ENCODE data around the gene RNF152.
A peak's percentile ranks its signal among the peaks of the same experiment; 100 is the strongest.

RNF152 gene

GRCh38 chr18:61893309-61893970 lies 633 bp upstream of the RNF152 start:
- H3F3A ChIP-seq (ENCODE audit: insufficient read depth, low read length): no peaks in the 10 kb centered on the region
- peak overlapping the region; percentile 52; the same call in 1 of the 2 replicates for H3K9ac ChIP-seq (ENCODE audit: low read length)
- H2AFZ ChIP-seq (ENCODE audit: low read length): no peak overlapping the region
- no peaks in the 10 kb centered on the region for H3K9me2 ChIP-seq (ENCODE audit: low read depth, low read length)
- no peaks in the 10 kb centered on the region for H3K9me3 ChIP-seq (ENCODE audit: low read length)
- no peak overlapping the region for H3K27ac ChIP-seq (ENCODE audit: low read depth, low read length, poor library complexity, severe bottlenecking)
- no peaks in the 10 kb centered on the region for H3K36me3 ChIP-seq (ENCODE audit: insufficient read depth, low read length)
- peak overlapping the region; percentile 88 for H3K4me2 ChIP-seq (ENCODE audit: low read length)
- peaks cover 7% of the 10 kb centered on the region for H3K4me1 ChIP-seq (ENCODE audit: insufficient read depth, low read length, severe bottlenecking)
- H4K20me1 ChIP-seq (ENCODE audit: insufficient read depth, low read length): no peaks in the 10 kb centered on the region
- TF ChIP-seq EZH2 (IDR thresholded peaks at IDR 0.05; ENCODE audit: borderline replicate concordance, low read length): no peak
- no peak for TF ChIP-seq CTCF (IDR thresholded peaks at IDR 0.05; ENCODE audit: low read length)
- no peaks in the 10 kb centered on the region for H3K27me3 ChIP-seq (ENCODE audit: insufficient read depth, low read length)
- no peaks in the 10 kb centered on the region for H3K79me2 ChIP-seq (ENCODE audit: insufficient read depth, low read length)
- peak overlapping the region; percentile 67 for H3K4me3 ChIP-seq (ENCODE audit: low read depth, low read length, poor library complexity, severe bottlenecking)

- Histone ChIP-seq H3K9me2 (ENCODE audit: low read depth, low read length) (no peaks in the 10 kb centered on the region), H3K9me3 (ENCODE audit: low read length) (no peaks in the 10 kb centered on the region), H3K79me2 (ENCODE audit: insufficient read depth, low read length) (no peaks in the 10 kb centered on the region), H2AFZ (ENCODE audit: low read length) (no peak overlapping the region), H3K36me3 (ENCODE audit: insufficient read depth, low read length) (no peaks in the 10 kb centered on the region), H3F3A (ENCODE audit: insufficient read depth, low read length) (no peaks in the 10 kb centered on the region), H3K4me2 (ENCODE audit: low read length) (no peak overlapping the region), H3K4me3 (ENCODE audit: low read depth, low read length, poor library complexity, severe bottlenecking) (no peak overlapping the region), H4K20me1 (ENCODE audit: insufficient read depth, low read length) (no peaks in the 10 kb centered on the region), H3K4me1 (ENCODE audit: insufficient read depth, low read length, severe bottlenecking) (peaks cover 12% of the 10 kb centered on the region), H3K27ac (ENCODE audit: low read depth, low read length, poor library complexity, severe bottlenecking) (no peak overlapping the region), H3K27me3 (ENCODE audit: insufficient read depth, low read length) (no peaks in the 10 kb centered on the region), H3K9ac (ENCODE audit: low read length) (no peak overlapping the region)
- TF ChIP-seq CTCF (IDR thresholded peaks at IDR 0.05; ENCODE audit: low read length): no peak
- TF ChIP-seq EZH2 (IDR thresholded peaks at IDR 0.05; ENCODE audit: borderline replicate concordance, low read length): no peak
These were observed 913 bp downstream of the RNF152 start for GRCh38 chr18:61891894-61892293.

GRCh38 chr18:61891271-61891670 lies 1.5 kb downstream of the RNF152 start:
- no peak overlapping the region for H3K4me3 ChIP-seq (ENCODE audit: low read depth, low read length, poor library complexity, severe bottlenecking)
- no peak overlapping the region for H3K27ac ChIP-seq (ENCODE audit: low read depth, low read length, poor library complexity, severe bottlenecking)
- no peak for TF ChIP-seq CTCF (IDR thresholded peaks at IDR 0.05; ENCODE audit: low read length)

More at GRCh38 chr18:61891271-61891670, 1.5 kb downstream of the RNF152 start:
- Histone ChIP-seq H2AFZ (ENCODE audit: low read length) (no peak overlapping the region), H3K9me2 (ENCODE audit: low read depth, low read length) (no peaks in the 10 kb centered on the region), H3K9me3 (ENCODE audit: low read length) (no peaks in the 10 kb centered on the region), H3K4me1 (ENCODE audit: insufficient read depth, low read length, severe bottlenecking) (peaks cover 12% of the 10 kb centered on the region), H3K9ac (ENCODE audit: low read length) (no peak overlapping the region), H3K79me2 (ENCODE audit: insufficient read depth, low read length) (no peaks in the 10 kb centered on the region), H3F3A (ENCODE audit: insufficient read depth, low read length) (no peaks in the 10 kb centered on the region), H3K36me3 (ENCODE audit: insufficient read depth, low read length) (no peaks in the 10 kb centered on the region), H3K27me3 (ENCODE audit: insufficient read depth, low read length) (no peaks in the 10 kb centered on the region), H3K4me2 (ENCODE audit: low read length) (no peak overlapping the region), H4K20me1 (ENCODE audit: insufficient read depth, low read length) (no peaks in the 10 kb centered on the region)
